B cell (primary cell): Measurements from ENCODE around the gene MRPS2.

Source experiments
- EZH2 ChIP-seq: IDR thresholded peaks from 2 replicates; pipeline ENCODE4 v1.6.1; 2012; ENCODE audit warnings: borderline replicate concordance, low read depth, mild to moderate bottlenecking, moderate library complexity, low read length; ENCODE audit not compliant: insufficient read depth, poor library complexity, severe bottlenecking
- TF ChIP-seq, protein P1 (sequence below): fragments of 200-600 bp; IDR thresholded peaks from one replicate; pipeline ENCODE4 v1.8.0; 2022; ENCODE audit warnings: antibody characterized with exemption, mild to moderate bottlenecking

DNA sequence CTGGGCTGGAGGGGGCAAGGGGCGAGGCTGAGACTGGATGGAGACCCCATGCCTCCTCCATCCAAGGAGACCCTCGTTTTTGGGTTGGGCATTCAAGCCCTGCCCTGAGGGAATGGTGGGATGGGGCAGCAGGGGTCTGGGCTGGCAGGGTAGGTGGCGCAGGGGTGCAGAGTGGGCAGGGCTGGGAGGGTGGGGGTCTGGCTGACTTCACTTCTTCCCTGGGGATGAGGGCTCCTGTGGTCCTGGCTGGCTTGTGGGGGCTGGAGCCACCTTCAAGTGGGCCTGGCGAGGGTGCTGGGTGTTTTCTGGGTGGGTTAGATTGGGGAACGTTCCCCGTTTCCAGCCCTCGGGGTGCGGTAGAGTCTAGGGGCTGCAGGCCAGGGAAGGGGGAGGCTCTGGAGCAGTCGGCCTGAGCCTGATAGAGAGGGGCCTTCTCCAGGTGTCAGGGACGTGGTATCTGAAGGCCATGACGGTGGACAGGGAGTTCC lies 21.2 kb downstream of the MRPS2 start:
- TF ChIP-seq, protein P1, sequence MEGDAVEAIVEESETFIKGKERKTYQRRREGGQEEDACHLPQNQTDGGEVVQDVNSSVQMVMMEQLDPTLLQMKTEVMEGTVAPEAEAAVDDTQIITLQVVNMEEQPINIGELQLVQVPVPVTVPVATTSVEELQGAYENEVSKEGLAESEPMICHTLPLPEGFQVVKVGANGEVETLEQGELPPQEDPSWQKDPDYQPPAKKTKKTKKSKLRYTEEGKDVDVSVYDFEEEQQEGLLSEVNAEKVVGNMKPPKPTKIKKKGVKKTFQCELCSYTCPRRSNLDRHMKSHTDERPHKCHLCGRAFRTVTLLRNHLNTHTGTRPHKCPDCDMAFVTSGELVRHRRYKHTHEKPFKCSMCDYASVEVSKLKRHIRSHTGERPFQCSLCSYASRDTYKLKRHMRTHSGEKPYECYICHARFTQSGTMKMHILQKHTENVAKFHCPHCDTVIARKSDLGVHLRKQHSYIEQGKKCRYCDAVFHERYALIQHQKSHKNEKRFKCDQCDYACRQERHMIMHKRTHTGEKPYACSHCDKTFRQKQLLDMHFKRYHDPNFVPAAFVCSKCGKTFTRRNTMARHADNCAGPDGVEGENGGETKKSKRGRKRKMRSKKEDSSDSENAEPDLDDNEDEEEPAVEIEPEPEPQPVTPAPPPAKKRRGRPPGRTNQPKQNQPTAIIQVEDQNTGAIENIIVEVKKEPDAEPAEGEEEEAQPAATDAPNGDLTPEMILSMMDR, result no peak
- TF ChIP-seq EZH2, result no peak
